ENCODE results near the gene TLX2.

Gene TLX2

GRCh38 chr2:74513605-74514367, 464 bp upstream of the TLX2 start:
- DNase-seq, result no peak

GRCh38 chr2:74515271-74515980, 1.2 kb downstream of the TLX2 start:
- DNase-seq, result no peak

- peak; percentile 89 for DNase-seq
These were observed 1.9 kb downstream of the TLX2 start for GRCh38 chr2:74515981-74516633.

GRCh38 chr2:74516650-74517049, 2.4 kb downstream of the TLX2 start:
- DNase-seq, result no peak

- no peak for DNase-seq
These were observed 8.3 kb downstream of the TLX2 start for GRCh38 chr2:74522516-74522915.

- DNase-seq, result no peak
These were observed 9.8 kb downstream of the TLX2 start for GRCh38 chr2:74524005-74524404.

GRCh38 chr2:74524955-74525716, 10.9 kb downstream of the TLX2 start:
- no peak for DNase-seq

GRCh38 chr2:74525717-74526648, 11.7 kb downstream of the TLX2 start, which contains the start of gene DQX1:
Gene DQX1, minus strand, starts transcription at chr2:74526231. Its CDS starts 502 bp downstream, at chr2:74525729.
- DNase-seq, result peak; percentile 77

GRCh38 chr2:74526649-74527230, 12.5 kb downstream of the TLX2 start:
- no peak for DNase-seq

- DNase-seq, result no peak
These were observed 13.5 kb downstream of the TLX2 start for GRCh38 chr2:74527741-74528140.

GRCh38 chr2:74528600-74529356, 14.5 kb downstream of the TLX2 start:
- no peak for DNase-seq

GRCh38 chr2:74529357-74530238, 15.3 kb downstream of the TLX2 start, which contains the start of the genes AUP1 and HTRA2:
Gene AUP1, minus strand, starts transcription at chr2:74529706. Its CDS starts 77 bp downstream, at chr2:74529629.
Gene HTRA2, plus strand, starts transcription at chr2:74529933. Its CDS starts 74 bp downstream, at chr2:74530007.
- peak; percentile 100 for DNase-seq

GRCh38 chr2:74530239-74531187, 16.3 kb downstream of the TLX2 start:
- DNase-seq, result peak; percentile 98

GRCh38 chr2:74531666-74532065, 17.4 kb downstream of the TLX2 start:
- no peak for DNase-seq

- peak; percentile 85 for DNase-seq
These were observed 18.0 kb downstream of the TLX2 start for GRCh38 chr2:74532222-74532621.

GRCh38 chr2:74533464-74533863, 19.2 kb downstream of the TLX2 start:
- no peak for DNase-seq

- no peak for DNase-seq
These were observed 20.2 kb downstream of the TLX2 start for GRCh38 chr2:74534411-74534810.

GRCh38 chr2:74535440-74535965, 21.3 kb downstream of the TLX2 start:
- DNase-seq, result no peak

Measured in hematopoietic multipotent progenitor cell treated with erythropoietin and hydrocortisone succinate and interleukin-3 and kit ligand, for 4 days (in vitro differentiated cells).